ENCODE data around the gene CST6. TPM values are rescaled to one million over a fixed set of nuclear protein-coding genes. Genes with fewer than 3 reads are reported as not detected.
"Not testable (repeated sequence)": the region's sequence is repeated elsewhere in the genome, so short reads cannot be mapped to it uniquely, and the experiment has no call there.

CST6 gene
- total RNA-seq, 1 donor from 2014 or later: 11.0 TPM

GRCh38 chr11:66008468-66009101 lies 3.2 kb upstream of the CST6 start:
- no peak for TF ChIP-seq CTCF (IDR thresholded peaks at IDR 0.05)
- no peak overlapping the region for H3K27ac ChIP-seq
- intact Hi-C loops (cut with DNase I): no loop called here

GRCh38 chr11:66010036-66010435 lies 1.8 kb upstream of the CST6 start:
- intact Hi-C loops (cut with DNase I); DNase-seq; H3K27ac ChIP-seq; H3K4me3 ChIP-seq; H3K36me3 ChIP-seq; ATAC-seq; H3K9me3 ChIP-seq: not testable (repeated sequence)
- Histone ChIP-seq H3K27me3 (ENCODE audit: low read depth) (peaks cover 22% of the 10 kb centered on the region), H3K4me1 (peaks cover 17% of the 10 kb centered on the region)

More at GRCh38 chr11:66008468-66009101, 3.2 kb upstream of the CST6 start:
- H3K9me3 ChIP-seq: no peaks in the 10 kb centered on the region
- DNase-seq (no peak), ATAC-seq (no peak)
- no peak overlapping the region for H3K4me3 ChIP-seq
- H3K27me3 ChIP-seq (ENCODE audit: low read depth): peaks cover 18% of the 10 kb centered on the region
- H3K4me1 ChIP-seq: peaks cover 18% of the 10 kb centered on the region
- H3K36me3 ChIP-seq: peaks cover 16% of the 10 kb centered on the region

GRCh38 chr11:66011239-66011784 lies 496 bp upstream of the CST6 start:
- no peak for TF ChIP-seq CTCF (IDR thresholded peaks at IDR 0.05)
- intact Hi-C loops (cut with DNase I): no loop called here
- Histone ChIP-seq H3K9me3 (no peaks in the 10 kb centered on the region), H3K27me3 (ENCODE audit: low read depth) (peaks cover 22% of the 10 kb centered on the region), H3K4me3 (peak overlapping the region; percentile 37), H3K4me1 (peaks cover 17% of the 10 kb centered on the region), H3K36me3 (no peaks in the 10 kb centered on the region), H3K27ac (peak overlapping the region; percentile 77)
- ATAC-seq (peak; percentile 91 to 95), DNase-seq (peak; percentile 86)

- no peak for TF ChIP-seq CTCF (IDR thresholded peaks at IDR 0.05)
- DNase-seq: no peak
- Histone ChIP-seq H3K27ac (peak overlapping the region; percentile 77), H3K9me3 (no peaks in the 10 kb centered on the region), H3K36me3 (no peaks in the 10 kb centered on the region), H3K27me3 (ENCODE audit: low read depth) (peaks cover 22% of the 10 kb centered on the region), H3K4me3 (peak overlapping the region; percentile 37), H3K4me1 (peaks cover 17% of the 10 kb centered on the region)
- no peak for ATAC-seq
- intact Hi-C loops (cut with DNase I): no loop called here
Observed at GRCh38 chr11:66012371-66012945, 650 bp downstream of the CST6 start.

- Histone ChIP-seq H3K4me1 (peaks cover 17% of the 10 kb centered on the region), H3K27ac (no peak overlapping the region), H3K9me3 (no peaks in the 10 kb centered on the region), H3K36me3 (no peaks in the 10 kb centered on the region), H3K27me3 (ENCODE audit: low read depth) (peaks cover 22% of the 10 kb centered on the region), H3K4me3 (no peak overlapping the region)
- ATAC-seq (peak; percentile 7 to 9), DNase-seq (no peak)
- intact Hi-C loops (cut with DNase I): no loop called here
- TF ChIP-seq CTCF (IDR thresholded peaks at IDR 0.05): no peak
Observed at GRCh38 chr11:66012946-66013761, 1.3 kb downstream of the CST6 start.

All from lower lobe of right lung (tissue), 2 donors.